Uterus (tissue), 2 donors: ENCODE results near the gene PCDHAC2.

ENCODE experiments used
- POLR2A ChIP-seq, 2 donors: fragments of 450-650 bp; IDR thresholded peaks; one replicate each; pipeline ENCODE4 v1.6.1; 2016; ENCODE audit warnings: antibody characterized with exemption in 2 of 2, mild to moderate bottlenecking in 1 of 2, moderate library complexity in 1 of 2
- TF ChIP-seq, protein P1 (sequence below), 4 experiments: fragments of 200-600 bp in 2 of 4; fragments of 450-650 bp in 2 of 4; sonication (generic) in 2 of 4; IDR thresholded peaks; one replicate each; pipeline ENCODE4 v1.5.1; 2016 to 2019; ENCODE audit warnings: antibody characterized with exemption in 4 of 4, mild to moderate bottlenecking in 2 of 4, moderate library complexity in 1 of 4

DNA sequence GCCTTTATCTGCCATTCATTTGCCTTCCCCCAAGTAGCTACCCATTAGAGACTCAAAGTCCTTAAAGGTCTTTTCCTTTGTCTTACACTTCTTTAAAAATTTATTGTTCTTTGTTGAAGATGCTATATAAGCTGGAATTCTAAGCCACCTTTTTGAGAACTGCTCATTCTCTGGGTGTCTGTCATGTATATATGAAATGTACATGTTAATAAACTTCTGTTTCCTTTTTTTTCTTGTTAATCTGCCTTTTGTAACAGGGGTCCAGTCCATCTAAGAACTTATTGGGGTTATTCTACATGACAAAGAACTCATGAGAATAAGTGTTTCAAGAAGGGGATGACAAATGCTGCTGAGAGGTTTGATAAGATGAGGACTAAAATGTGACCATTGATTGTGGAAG, 41.5 kb downstream of the PCDHAC2 start:
- TF ChIP-seq, protein P1, sequence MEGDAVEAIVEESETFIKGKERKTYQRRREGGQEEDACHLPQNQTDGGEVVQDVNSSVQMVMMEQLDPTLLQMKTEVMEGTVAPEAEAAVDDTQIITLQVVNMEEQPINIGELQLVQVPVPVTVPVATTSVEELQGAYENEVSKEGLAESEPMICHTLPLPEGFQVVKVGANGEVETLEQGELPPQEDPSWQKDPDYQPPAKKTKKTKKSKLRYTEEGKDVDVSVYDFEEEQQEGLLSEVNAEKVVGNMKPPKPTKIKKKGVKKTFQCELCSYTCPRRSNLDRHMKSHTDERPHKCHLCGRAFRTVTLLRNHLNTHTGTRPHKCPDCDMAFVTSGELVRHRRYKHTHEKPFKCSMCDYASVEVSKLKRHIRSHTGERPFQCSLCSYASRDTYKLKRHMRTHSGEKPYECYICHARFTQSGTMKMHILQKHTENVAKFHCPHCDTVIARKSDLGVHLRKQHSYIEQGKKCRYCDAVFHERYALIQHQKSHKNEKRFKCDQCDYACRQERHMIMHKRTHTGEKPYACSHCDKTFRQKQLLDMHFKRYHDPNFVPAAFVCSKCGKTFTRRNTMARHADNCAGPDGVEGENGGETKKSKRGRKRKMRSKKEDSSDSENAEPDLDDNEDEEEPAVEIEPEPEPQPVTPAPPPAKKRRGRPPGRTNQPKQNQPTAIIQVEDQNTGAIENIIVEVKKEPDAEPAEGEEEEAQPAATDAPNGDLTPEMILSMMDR (IDR thresholded peaks at IDR 0.05): no peak
- no peak for TF ChIP-seq POLR2A (IDR thresholded peaks at IDR 0.05)
